BJ (cell line): Measurements from ENCODE around the gene FBXO28. TPM values are rescaled to one million over a fixed set of nuclear protein-coding genes. Genes with fewer than 3 reads are reported as not detected.

Experiments
- CTCF ChIA-PET: fragments of 350-600 bp; formaldehyde crosslinking; extraction: SDS; loops from one replicate; lab custom pipeline; 2021; ENCODE audit warnings: antibody characterized with exemption, inconsistent platforms; lab: Yijun Ruan, JAX
- POLR2A ChIA-PET: fragments of 300-600 bp; sonication (Branson Sonifier 250); formaldehyde crosslinking; extraction: SDS; loops from one replicate; lab custom pipeline; 2021; ENCODE audit warnings: antibody characterized with exemption; lab: Charles Lee
- DNase-seq: peaks from one replicate; pipeline ENCODE4 v3.0.0-alpha.2; 2011; ENCODE audit warnings: low read depth
- H3K27me3 ChIP-seq: 2 replicates; pipeline ENCODE4 v1.6.0; 2011; ENCODE audit warnings: low read length; ENCODE audit not compliant: control insufficient read depth, insufficient read depth
- H3K36me3 ChIP-seq: 2 replicates; pipeline ENCODE4 v1.5.1; 2011; ENCODE audit warnings: low read length; ENCODE audit not compliant: control insufficient read depth, insufficient read depth
- H3K4me3 ChIP-seq: 2 replicates; pipeline ENCODE4 v1.5.1; 2011; ENCODE audit warnings: low read depth, mild to moderate bottlenecking, control low read depth, low read length
- CTCF ChIP-seq: IDR thresholded peaks from 2 replicates; pipeline ENCODE4 v1.5.1; 2011; ENCODE audit warnings: low read depth, mild to moderate bottlenecking, control low read depth, inconsistent platforms, low read length, moderate library complexity; ENCODE audit not compliant: insufficient read depth
- polyA plus RNA-seq: library from polyadenylated mRNA; depleted of rRNA; stranded (reverse); fragments of >200 nt; gene quantifications from 2 replicates; pipeline ENCODE4 v1.2.3, GENCODE V29; 2011

Gene FBXO28
- polyA plus RNA-seq, 1 experiment, result 10.8 TPM

GRCh38 chr1:224080115-224080774, 33.7 kb upstream of the FBXO28 start:
- H3K36me3 ChIP-seq, result no peaks in the 10 kb centered on the region

GRCh38 chr1:224081604-224082003, 32.3 kb upstream of the FBXO28 start:
- CTCF ChIA-PET, result interaction anchor here (1.6 kb wide), 1 partner anchor 14 kb away, joined by 5 read pairs; no protein-coding TSS in a partner anchor
- POLR2A ChIA-PET, result no interaction called here
- Histone ChIP-seq H3K36me3 (no peaks in the 10 kb centered on the region), H3K4me3 (no peak overlapping the region), H3K27me3 (no peaks in the 10 kb centered on the region)
- DNase-seq, result no peak
- TF ChIP-seq CTCF, result no peak

More at GRCh38 chr1:224080115-224080774, 33.7 kb upstream of the FBXO28 start:
- H3K4me3 ChIP-seq, result no peak overlapping the region
- H3K27me3 ChIP-seq, result no peaks in the 10 kb centered on the region
- ChIA-PET POLR2A (no interaction called here), CTCF (interaction anchor here (1.6 kb wide), 1 partner anchor 13 kb away, joined by 5 read pairs; no protein-coding TSS in a partner anchor)
- no peak for TF ChIP-seq CTCF
- DNase-seq, result no peak

- Histone ChIP-seq H3K4me3 (no peak overlapping the region), H3K36me3 (no peaks in the 10 kb centered on the region), H3K27me3 (no peaks in the 10 kb centered on the region)
- no peak for TF ChIP-seq CTCF
- DNase-seq, result no peak
- ChIA-PET POLR2A (no interaction called here), CTCF (interaction anchor here (1.7 kb wide), 1 partner anchor 31 kb away, joined by 5 read pairs; no protein-coding TSS in a partner anchor)
These were observed 31.8 kb upstream of the FBXO28 start for GRCh38 chr1:224082146-224082545.

GRCh38 chr1:224084867-224085266, 29.0 kb upstream of the FBXO28 start:
- CTCF ChIA-PET, result interaction anchor here (1.0 to 2.0 kb wide), 2 partner anchors 10 to 23 kb away, joined by 4 to 7 read pairs; no protein-coding TSS in a partner anchor
- DNase-seq, result no peak
- Histone ChIP-seq H3K4me3 (no peak overlapping the region), H3K27me3 (no peaks in the 10 kb centered on the region; the same call in 1 of the 2 replicates), H3K36me3 (no peaks in the 10 kb centered on the region)
- no peak for TF ChIP-seq CTCF
- POLR2A ChIA-PET, result no interaction called here

DNA sequence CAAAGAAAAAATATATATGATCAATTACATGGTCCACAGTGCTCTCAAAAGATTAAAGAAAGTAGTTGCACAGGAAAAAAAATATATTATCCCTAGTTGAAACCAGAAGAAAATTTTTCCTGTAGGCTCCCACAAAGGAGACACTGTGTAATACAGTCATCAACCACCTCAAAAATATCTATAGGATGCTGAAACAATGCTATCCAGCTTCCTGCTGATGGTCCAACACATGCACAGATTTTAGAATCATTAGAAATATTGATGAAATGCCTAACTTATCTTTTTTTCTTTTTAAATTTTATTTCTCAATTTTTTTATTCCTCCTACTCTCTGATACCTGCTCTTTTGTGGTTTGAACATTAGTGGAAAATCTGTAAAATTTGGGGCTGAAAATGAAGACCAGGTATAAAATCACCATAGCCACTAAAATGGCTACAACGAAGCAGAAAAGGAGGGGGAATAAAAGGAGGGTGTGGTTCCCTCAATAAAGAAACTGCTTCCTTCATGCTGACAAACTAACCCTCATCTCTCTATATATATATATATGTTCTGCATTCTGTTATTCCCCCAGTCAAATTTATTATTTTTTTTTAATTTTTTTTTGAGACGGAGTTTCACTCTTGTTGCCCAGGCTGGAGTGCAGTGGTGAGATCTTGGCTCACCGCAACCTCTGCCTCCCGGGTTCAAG, 28.3 kb upstream of the FBXO28 start:
- H3K27me3 ChIP-seq, result no peaks in the 10 kb centered on the region; the same call in 1 of the 2 replicates
- CTCF ChIA-PET, result interaction anchor here (1.0 to 2.0 kb wide), 2 partner anchors 11 to 24 kb away, joined by 4 to 7 read pairs; no protein-coding TSS in a partner anchor
- no peaks in the 10 kb centered on the region for H3K36me3 ChIP-seq
- POLR2A ChIA-PET, result no interaction called here
- no peak overlapping the region for H3K4me3 ChIP-seq
- DNase-seq, result no peak
- TF ChIP-seq CTCF, result no peak
